ENCODE results near the gene RRP1.
A peak's percentile ranks its signal among the peaks of the same experiment; 100 is the strongest.

Gene RRP1

DNA sequence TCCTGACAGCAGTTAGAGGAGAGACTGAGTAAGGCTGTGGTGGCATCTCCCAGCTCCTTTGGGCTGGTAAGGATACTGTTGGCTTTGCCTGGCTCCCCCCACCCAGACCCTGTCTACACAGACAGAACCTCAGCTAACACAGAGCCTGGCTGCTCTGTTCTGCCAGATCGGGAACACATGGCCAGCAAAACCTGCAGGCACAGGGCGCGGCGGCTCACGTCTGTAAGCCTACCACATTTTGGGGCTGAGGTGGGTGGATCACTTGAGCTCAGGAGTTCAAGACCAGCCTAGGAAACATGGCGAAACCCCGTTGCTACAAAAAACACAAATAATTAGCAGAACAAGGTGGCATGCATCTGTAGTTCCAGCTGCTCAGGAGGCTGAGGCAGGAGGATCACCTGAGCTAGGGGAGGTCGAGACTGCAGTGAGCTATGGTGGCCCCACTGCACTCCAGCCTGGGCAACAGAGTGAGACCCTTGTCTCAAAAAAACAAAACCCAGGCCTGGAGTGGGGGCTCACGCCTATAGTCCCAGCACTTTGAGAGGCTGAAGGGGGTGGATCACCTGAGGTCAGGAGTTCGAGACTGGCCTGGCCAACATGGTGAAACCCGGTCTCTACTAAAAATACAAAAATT is 19.9 kb upstream of the RRP1 start:
- no peak for DNase-seq (ENCODE audit: low spot score)
- TF ChIP-seq, protein P1, sequence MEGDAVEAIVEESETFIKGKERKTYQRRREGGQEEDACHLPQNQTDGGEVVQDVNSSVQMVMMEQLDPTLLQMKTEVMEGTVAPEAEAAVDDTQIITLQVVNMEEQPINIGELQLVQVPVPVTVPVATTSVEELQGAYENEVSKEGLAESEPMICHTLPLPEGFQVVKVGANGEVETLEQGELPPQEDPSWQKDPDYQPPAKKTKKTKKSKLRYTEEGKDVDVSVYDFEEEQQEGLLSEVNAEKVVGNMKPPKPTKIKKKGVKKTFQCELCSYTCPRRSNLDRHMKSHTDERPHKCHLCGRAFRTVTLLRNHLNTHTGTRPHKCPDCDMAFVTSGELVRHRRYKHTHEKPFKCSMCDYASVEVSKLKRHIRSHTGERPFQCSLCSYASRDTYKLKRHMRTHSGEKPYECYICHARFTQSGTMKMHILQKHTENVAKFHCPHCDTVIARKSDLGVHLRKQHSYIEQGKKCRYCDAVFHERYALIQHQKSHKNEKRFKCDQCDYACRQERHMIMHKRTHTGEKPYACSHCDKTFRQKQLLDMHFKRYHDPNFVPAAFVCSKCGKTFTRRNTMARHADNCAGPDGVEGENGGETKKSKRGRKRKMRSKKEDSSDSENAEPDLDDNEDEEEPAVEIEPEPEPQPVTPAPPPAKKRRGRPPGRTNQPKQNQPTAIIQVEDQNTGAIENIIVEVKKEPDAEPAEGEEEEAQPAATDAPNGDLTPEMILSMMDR (conservative IDR thresholded peaks at IDR 0.05; ENCODE audit: low read depth) = no peak
- CTCF ChIA-PET = interaction anchor here (0.7 kb wide), 1 partner anchor 46 kb away, joined by 3 read pairs; no protein-coding TSS in a partner anchor
- peak overlapping the region; percentile 94 for H3K27ac ChIP-seq
- POLR2A ChIA-PET (ENCODE audit: low non-redundant PET) = no interaction called here

DNA sequence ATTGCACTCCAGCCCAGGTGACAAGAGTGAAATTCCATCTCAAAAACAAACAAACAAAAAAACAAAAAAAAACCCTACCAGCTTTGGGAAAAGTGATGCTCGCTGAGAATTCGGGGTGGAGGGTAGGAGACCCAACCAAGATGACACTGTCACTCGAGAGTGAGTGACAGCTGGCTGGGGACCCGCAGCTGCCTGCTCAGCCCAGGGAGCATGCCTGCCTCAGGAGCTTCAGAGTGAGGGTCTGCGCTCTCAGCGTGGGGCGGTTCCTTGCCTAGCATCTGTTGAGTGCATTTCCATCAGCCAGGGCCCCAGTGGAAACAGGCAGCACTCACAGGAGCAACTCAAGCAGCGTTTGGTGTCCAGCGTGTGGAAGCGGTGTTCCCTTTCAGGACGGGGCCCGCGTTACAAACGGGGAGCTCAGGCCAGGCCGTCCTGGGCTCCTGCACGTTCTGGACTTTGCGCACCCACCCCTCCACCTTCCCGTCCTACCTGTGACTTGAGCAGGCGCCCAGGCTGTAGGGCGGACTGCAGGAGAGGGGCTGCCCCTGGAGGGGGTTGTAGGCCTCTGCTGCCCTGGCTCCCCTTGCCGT is 19.2 kb upstream of the RRP1 start:
- CTCF ChIA-PET = no interaction called here
- no peak for DNase-seq (ENCODE audit: low spot score)
- TF ChIP-seq, protein P1 (conservative IDR thresholded peaks at IDR 0.05; ENCODE audit: low read depth) = no peak
- POLR2A ChIA-PET (ENCODE audit: low non-redundant PET) = interaction anchor here (0.6 kb wide), 1 partner anchor 168 kb away, joined by 6 read pairs; no protein-coding TSS in a partner anchor
- peak overlapping the region; percentile 94 for H3K27ac ChIP-seq

DNA sequence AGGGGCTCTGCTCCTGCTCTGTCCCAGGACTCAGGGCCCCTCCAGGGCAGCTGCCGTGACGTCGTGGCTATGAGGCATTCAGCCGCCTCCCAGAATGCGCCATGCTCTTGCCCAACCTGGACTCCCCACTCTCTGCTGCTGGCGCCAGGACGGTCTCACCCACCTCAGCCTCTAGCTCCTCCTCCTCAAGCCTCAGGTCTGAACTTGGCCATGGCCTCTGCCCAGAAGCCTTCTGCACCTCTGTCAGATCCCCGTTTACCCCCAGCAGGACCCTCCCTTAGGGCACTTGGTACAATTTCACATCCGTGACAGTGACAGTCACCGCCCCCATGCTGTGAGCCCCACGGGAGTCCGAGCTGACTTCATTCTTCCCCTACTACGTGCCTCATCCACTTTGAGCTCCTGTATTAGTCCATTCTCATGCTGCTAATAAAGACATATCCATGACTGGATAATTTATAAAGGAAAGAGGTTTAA is 18.1 kb upstream of the RRP1 start:
- ChIA-PET POLR2A (ENCODE audit: low non-redundant PET) (no interaction called here), CTCF (no interaction called here)
- peak overlapping the region; percentile 94 for H3K27ac ChIP-seq
- TF ChIP-seq, protein P1 (conservative IDR thresholded peaks at IDR 0.05; ENCODE audit: low read depth) = no peak
- DNase-seq (ENCODE audit: low spot score) = no peak

DNA sequence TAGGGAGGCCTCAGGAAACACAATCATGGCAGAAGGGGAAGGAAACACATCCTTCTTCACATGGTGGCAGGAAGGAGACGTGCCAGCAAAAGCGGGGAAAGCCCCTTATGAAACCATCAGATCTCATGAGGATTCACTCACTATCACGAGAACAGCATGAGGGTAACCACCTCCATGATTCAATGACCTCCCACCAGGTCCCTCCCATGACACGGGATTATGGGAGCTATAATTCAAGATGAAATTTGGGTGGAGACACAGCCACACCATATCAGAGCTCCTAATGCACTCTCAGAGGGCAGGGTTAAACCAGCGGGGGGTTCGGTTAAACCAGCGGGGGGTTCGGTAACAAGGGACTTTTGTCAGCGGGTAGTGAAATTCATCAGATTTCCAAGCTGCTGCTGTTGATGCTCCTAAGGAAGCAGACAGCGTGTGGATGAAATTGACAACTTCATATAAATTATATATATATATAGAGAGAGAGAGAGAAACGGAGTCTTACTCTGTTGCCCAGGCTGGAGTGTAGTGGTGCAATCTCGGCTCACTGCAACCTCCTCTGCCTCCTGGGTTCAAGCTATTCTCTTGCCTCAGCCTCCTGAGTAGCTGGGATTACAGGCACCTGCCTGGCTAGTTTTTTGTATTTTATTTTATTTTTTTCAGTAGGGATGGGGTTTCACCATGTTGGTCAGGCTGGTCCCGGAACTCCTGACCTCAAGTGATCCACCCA is 17.5 kb upstream of the RRP1 start:
- ChIA-PET POLR2A (ENCODE audit: low non-redundant PET) (no interaction called here), CTCF (no interaction called here)
- TF ChIP-seq, protein P1 (conservative IDR thresholded peaks at IDR 0.05; ENCODE audit: low read depth) = no peak
- peak overlapping the region; percentile 94 for H3K27ac ChIP-seq
- DNase-seq (ENCODE audit: low spot score) = no peak

DNA sequence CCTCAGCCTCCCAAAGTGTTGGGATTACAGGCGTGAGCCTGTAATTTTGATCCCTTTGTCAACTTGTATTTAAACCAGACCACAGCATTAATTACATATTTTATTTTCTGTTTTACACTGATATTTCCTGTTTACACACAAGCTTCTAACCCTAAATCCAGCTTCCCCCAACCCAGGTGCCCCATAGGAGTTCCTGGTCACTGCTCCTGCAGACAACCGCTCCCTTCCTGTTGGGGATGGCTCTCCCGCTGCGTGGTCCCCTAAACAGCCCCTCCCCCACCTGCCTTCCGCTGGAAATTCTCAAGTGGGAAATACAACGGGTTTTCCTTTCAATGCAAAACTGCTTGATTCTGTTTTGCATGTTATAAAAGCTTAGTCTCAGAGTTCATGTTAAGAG is 17.0 kb upstream of the RRP1 start:
- CTCF ChIA-PET = no interaction called here
- TF ChIP-seq, protein P1 (conservative IDR thresholded peaks at IDR 0.05; ENCODE audit: low read depth) = no peak
- DNase-seq (ENCODE audit: low spot score) = no peak
- H3K27ac ChIP-seq = peak overlapping the region; percentile 94
- POLR2A ChIA-PET (ENCODE audit: low non-redundant PET) = interaction anchor here (0.5 kb wide), 1 partner anchor 51 kb away, joined by 6 read pairs; no protein-coding TSS in a partner anchor

DNA sequence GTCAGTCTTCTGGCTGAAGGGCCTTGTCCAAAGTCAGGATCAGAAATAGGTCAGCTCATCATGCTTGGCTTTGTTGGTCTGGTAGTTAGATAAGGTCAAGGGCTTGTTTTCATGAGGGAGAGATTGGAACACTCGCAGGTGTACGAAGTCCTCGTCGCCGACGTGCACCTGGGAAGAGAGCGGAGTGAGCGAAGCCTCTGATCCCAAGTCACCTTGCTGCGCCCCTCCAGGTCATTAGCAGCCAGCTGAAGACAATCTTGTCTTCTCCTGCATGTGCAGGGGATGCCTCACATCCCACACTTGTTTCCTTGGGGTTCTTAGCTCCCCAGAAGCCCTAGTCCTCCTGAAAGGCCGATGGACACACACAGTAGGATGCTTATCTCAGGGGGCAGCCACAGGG is 15.2 kb upstream of the RRP1 start:
- peak overlapping the region; percentile 94 for H3K27ac ChIP-seq
- ChIA-PET CTCF (no interaction called here), POLR2A (ENCODE audit: low non-redundant PET) (interaction anchor here (0.6 kb wide), 1 partner anchor 38 kb away, joined by 3 read pairs; no protein-coding TSS in a partner anchor)
- no peak for DNase-seq (ENCODE audit: low spot score)
- TF ChIP-seq, protein P1 (conservative IDR thresholded peaks at IDR 0.05; ENCODE audit: low read depth) = no peak

All from RWPE1 (cell line).